ENCODE data around the gene CMAS.
A peak's percentile ranks its signal among the peaks of the same experiment; 100 is the strongest.
"Not testable (repeated sequence)": the region's sequence is repeated elsewhere in the genome, so short reads cannot be mapped to it uniquely, and the experiment has no call there.

Gene CMAS

GRCh38 chr12:22047494-22047893 lies 1.5 kb downstream of the CMAS start:
- DNase-seq (ENCODE audit: low read depth in 3 of 3) = no peak

GRCh38 chr12:22048351-22049041 lies 2.5 kb downstream of the CMAS start:
- no peak for DNase-seq (ENCODE audit: low read depth in 3 of 3)

GRCh38 chr12:22050078-22050477 lies 4.1 kb downstream of the CMAS start:
- no peak for DNase-seq (ENCODE audit: low read depth in 3 of 3)

- no peak for DNase-seq (ENCODE audit: low read depth in 3 of 3)
These were observed 5.2 kb downstream of the CMAS start for GRCh38 chr12:22051114-22051698.

- not testable (repeated sequence) for DNase-seq (ENCODE audit: low read depth in 3 of 3)
These were observed 7.0 kb downstream of the CMAS start for GRCh38 chr12:22052994-22053393.

GRCh38 chr12:22054155-22054554 lies 8.1 kb downstream of the CMAS start:
- no peak for DNase-seq (ENCODE audit: low read depth in 3 of 3)

- no peak for DNase-seq (ENCODE audit: low read depth in 3 of 3)
These were observed 10.6 kb downstream of the CMAS start for GRCh38 chr12:22056607-22057006.

- no peak for DNase-seq (ENCODE audit: low read depth in 3 of 3)
These were observed 14.1 kb downstream of the CMAS start for GRCh38 chr12:22059976-22060647.

- no peak for DNase-seq (ENCODE audit: low read depth in 3 of 3)
These were observed 18.9 kb downstream of the CMAS start for GRCh38 chr12:22064968-22065367.

- no peak for DNase-seq (ENCODE audit: low read depth in 3 of 3)
These were observed 20.3 kb downstream of the CMAS start for GRCh38 chr12:22066310-22066709.

- DNase-seq (ENCODE audit: low read depth in 3 of 3) = no peak
These were observed 23.8 kb downstream of the CMAS start for GRCh38 chr12:22069851-22070250.

GRCh38 chr12:22082190-22082701 lies 36.2 kb downstream of the CMAS start:
- DNase-seq (ENCODE audit: low read depth in 3 of 3) = no peak

- no peak for DNase-seq (ENCODE audit: low read depth in 3 of 3)
These were observed 37.1 kb downstream of the CMAS start for GRCh38 chr12:22083167-22083566.

- no peak for DNase-seq (ENCODE audit: low read depth in 3 of 3)
These were observed 38.8 kb downstream of the CMAS start for GRCh38 chr12:22084852-22085251.

- no peak for DNase-seq (ENCODE audit: low read depth in 3 of 3)
These were observed 42.9 kb downstream of the CMAS start for GRCh38 chr12:22088886-22089285.

GRCh38 chr12:22089486-22089885 lies 43.5 kb downstream of the CMAS start:
- no peak for DNase-seq (ENCODE audit: low read depth in 3 of 3)

GRCh38 chr12:22099062-22099461 lies 53.0 kb downstream of the CMAS start:
- DNase-seq (ENCODE audit: low read depth in 3 of 3) = not testable (repeated sequence)

GRCh38 chr12:22100958-22101748 lies 55.1 kb downstream of the CMAS start:
- peak in 1 of 3 experiments; percentile 26 for DNase-seq (ENCODE audit: low read depth in 3 of 3)

GRCh38 chr12:22101749-22102243 lies 55.8 kb downstream of the CMAS start:
- DNase-seq (ENCODE audit: low read depth in 3 of 3) = peak in 1 of 3 experiments; percentile 22

- DNase-seq (ENCODE audit: low read depth in 3 of 3) = no peak
These were observed 57.4 kb downstream of the CMAS start for GRCh38 chr12:22103418-22103817.

GRCh38 chr12:22105542-22105941 lies 59.5 kb downstream of the CMAS start:
- DNase-seq (ENCODE audit: low read depth in 3 of 3) = no peak

GRCh38 chr12:22110176-22110575 lies 64.2 kb downstream of the CMAS start:
- no peak for DNase-seq (ENCODE audit: low read depth in 3 of 3)
